ENCODE measurements around the gene OR2T29.
"Not testable (repeated sequence)": the region's sequence is repeated elsewhere in the genome, so short reads cannot be mapped to it uniquely, and the experiment has no call there.

Gene OR2T29

GRCh38 chr1:248562672-248563071, at the start of gene OR2T29:
OR2T29 (minus strand) TSS chr1:248562772; CDS start chr1:248559491, 3,281 bp downstream.
- not testable (repeated sequence) for DNase-seq

- DNase-seq: no peak
These were observed 49.4 kb upstream of the OR2T29 start for GRCh38 chr1:248611883-248612414.

GRCh38 chr1:248610301-248610700, 47.7 kb upstream of the OR2T29 start:
- no peak for DNase-seq

GRCh38 chr1:248599396-248599795, 36.8 kb upstream of the OR2T29 start:
- no peak for DNase-seq

GRCh38 chr1:248597589-248597988, 35.0 kb upstream of the OR2T29 start, which contains the start of gene OR2T10:
OR2T10 (minus strand) TSS chr1:248597700; CDS start chr1:248593768, 3,932 bp downstream.
- DNase-seq: no peak

- DNase-seq: no peak
These were observed 34.0 kb upstream of the OR2T29 start for GRCh38 chr1:248596615-248597014.

- DNase-seq: no peak
These were observed 30.7 kb upstream of the OR2T29 start for GRCh38 chr1:248593226-248593625.

- no peak for DNase-seq
These were observed 30.1 kb upstream of the OR2T29 start for GRCh38 chr1:248592655-248593054.

GRCh38 chr1:248590055-248590454, 27.5 kb upstream of the OR2T29 start:
- no peak for DNase-seq

- DNase-seq: no peak
These were observed 26.8 kb upstream of the OR2T29 start for GRCh38 chr1:248589334-248589733.

GRCh38 chr1:248585266-248585665, 22.7 kb upstream of the OR2T29 start:
- no peak for DNase-seq

GRCh38 chr1:248576260-248576980, 13.8 kb upstream of the OR2T29 start:
- DNase-seq: no peak

- not testable (repeated sequence) for DNase-seq
These were observed 12.1 kb upstream of the OR2T29 start, which contains the start of gene OR2T34 for GRCh38 chr1:248574657-248575056. OR2T34 (minus strand) TSS chr1:248574757; CDS start chr1:248574757, 0 bp downstream.

- not testable (repeated sequence) for DNase-seq
These were observed 11.3 kb upstream of the OR2T29 start for GRCh38 chr1:248573856-248574255.

GRCh38 chr1:248572049-248572448, 9.5 kb upstream of the OR2T29 start:
- not testable (repeated sequence) for DNase-seq

- not testable (repeated sequence) for DNase-seq
These were observed 8.2 kb upstream of the OR2T29 start for GRCh38 chr1:248570811-248571210.

- DNase-seq: not testable (repeated sequence)
These were observed 6.5 kb upstream of the OR2T29 start for GRCh38 chr1:248569049-248569448.

- not testable (repeated sequence) for DNase-seq
These were observed 3.2 kb upstream of the OR2T29 start for GRCh38 chr1:248565530-248566373.

GRCh38 chr1:248551027-248551426, 11.5 kb downstream of the OR2T29 start:
- DNase-seq: not testable (repeated sequence)

- not testable (repeated sequence) for DNase-seq
These were observed 15.2 kb downstream of the OR2T29 start for GRCh38 chr1:248547383-248547782.

GRCh38 chr1:248537449-248537848, 25.1 kb downstream of the OR2T29 start:
- not testable (repeated sequence) for DNase-seq

- DNase-seq: no peak
These were observed 40.7 kb downstream of the OR2T29 start for GRCh38 chr1:248521856-248522255.

GRCh38 chr1:248510217-248510616, 52.4 kb downstream of the OR2T29 start:
- not testable (repeated sequence) for DNase-seq

Data from activated naive CD4-positive, alpha-beta T cell (primary cell).